GM12872 (cell line): ENCODE measurements around the gene TOP1.

Experiments
- TF ChIP-seq, protein P1 (sequence below): IDR thresholded peaks from 3 replicates; pipeline ENCODE4 v1.5.1; 2011; ENCODE audit warnings: low read depth, mild to moderate bottlenecking, low read length, moderate library complexity; ENCODE audit not compliant: insufficient read depth

Gene TOP1

GRCh38 chr20:41087777-41088176 is 59.2 kb downstream of the TOP1 start:
- TF ChIP-seq, protein P1, sequence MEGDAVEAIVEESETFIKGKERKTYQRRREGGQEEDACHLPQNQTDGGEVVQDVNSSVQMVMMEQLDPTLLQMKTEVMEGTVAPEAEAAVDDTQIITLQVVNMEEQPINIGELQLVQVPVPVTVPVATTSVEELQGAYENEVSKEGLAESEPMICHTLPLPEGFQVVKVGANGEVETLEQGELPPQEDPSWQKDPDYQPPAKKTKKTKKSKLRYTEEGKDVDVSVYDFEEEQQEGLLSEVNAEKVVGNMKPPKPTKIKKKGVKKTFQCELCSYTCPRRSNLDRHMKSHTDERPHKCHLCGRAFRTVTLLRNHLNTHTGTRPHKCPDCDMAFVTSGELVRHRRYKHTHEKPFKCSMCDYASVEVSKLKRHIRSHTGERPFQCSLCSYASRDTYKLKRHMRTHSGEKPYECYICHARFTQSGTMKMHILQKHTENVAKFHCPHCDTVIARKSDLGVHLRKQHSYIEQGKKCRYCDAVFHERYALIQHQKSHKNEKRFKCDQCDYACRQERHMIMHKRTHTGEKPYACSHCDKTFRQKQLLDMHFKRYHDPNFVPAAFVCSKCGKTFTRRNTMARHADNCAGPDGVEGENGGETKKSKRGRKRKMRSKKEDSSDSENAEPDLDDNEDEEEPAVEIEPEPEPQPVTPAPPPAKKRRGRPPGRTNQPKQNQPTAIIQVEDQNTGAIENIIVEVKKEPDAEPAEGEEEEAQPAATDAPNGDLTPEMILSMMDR, result no peak

DNA sequence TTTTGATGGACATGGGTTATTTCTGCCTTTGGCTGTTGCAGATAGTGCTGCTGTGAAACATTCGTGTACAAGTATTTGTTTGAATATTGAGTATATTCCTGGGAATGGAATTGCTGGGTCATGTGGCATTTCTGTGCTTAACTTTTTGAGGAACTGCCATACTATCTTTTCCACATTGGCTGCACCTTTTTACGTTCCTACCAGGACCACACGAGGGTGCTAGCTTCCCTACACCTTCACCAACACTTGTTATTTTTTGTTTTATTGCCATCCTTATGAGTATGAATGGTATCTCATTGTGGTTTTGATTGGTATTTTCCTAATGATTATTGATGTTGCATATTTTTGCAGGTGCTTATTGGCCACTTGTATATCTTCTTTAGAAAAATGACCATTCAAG is 60.9 kb downstream of the TOP1 start:
- TF ChIP-seq, protein P1, result 0 out of 3 replicates have a peak, but pooled peaks have one; percentile 8

DNA sequence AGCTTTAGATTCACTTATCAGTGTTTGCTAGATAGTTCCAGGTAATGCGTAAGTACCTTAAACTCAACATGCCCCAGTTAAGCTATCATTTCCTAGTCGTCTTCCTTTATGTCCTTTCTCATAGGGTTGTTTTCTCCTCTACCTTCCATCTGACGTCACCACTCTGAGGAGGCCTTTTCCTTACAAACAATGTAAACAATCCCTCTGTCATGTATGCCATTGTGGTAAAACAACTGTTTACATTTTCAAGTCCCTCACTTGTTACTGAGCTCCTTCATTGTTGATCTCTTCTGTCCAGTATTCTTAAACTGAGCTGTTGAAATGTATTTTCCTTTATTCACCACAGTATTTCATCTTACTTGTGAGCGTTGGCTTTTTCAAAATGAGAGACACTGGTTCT is 63.3 kb downstream of the TOP1 start:
- TF ChIP-seq, protein P1, result no peak

DNA sequence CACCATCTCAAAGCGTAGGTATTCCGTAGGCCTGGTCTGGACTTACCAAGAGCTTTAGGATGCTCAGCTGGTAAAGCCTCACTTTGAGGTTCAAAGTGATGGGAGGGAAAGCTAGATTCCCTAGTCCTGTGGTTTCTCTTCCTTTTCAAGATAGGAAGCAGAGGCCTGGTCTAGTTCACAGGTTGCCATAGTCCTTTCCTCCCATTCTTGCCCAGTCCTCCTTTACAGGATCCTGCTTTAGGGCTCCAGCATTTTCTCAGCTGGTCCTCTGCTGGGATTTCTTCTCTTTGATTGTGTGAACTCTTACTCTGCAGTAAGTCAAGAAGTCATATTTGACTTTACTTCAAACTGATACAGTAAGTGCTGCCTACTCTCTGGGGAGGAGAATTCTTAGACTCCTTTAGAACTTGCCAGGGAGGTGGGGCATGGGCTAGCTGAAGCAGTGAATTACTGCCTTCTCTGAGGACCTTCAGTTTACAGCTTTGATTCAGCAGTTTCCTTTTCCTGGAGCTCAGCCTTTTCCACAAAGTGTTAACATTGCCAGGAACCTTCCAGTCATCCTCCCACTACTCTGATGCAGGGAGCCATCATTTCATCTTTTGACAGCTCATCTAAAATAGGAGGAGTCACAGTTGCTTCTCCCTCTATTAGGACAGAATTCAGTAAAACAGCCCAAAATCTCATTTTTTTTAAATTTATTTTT is 65.9 kb downstream of the TOP1 start:
- TF ChIP-seq, protein P1, result no peak

GRCh38 chr20:41095110-41095969 is 66.7 kb downstream of the TOP1 start:
- TF ChIP-seq, protein P1, result peak; percentile 69

DNA sequence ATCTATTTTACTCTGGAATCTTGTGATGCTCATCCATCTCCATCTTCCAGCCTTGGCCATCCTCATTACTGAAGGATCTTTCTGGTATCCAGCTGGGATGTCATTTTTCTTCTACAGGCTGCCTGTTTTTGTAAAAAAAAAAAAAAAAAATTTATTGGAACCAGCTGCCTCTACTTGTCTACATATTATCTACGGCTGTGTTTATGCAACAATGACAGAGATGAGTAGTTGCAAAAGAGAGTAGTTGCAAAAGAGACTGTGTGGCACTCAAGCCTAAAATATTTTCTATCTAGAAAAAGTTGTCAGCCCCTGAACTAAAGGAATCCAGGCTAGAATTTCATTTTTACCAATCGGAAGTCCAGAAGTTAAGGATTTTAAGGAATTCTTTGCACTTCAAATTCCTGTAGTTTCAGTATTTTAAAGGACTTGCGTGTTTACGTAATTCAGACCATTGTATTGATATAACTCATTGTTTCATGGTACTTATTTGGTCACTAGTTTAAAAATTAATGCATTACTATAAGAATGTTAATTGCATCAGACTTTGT is 70.2 kb downstream of the TOP1 start:
- TF ChIP-seq, protein P1, result no peak

- TF ChIP-seq, protein P1, result no peak
Observed at GRCh38 chr20:41100001-41100480, 71.4 kb downstream of the TOP1 start.
